NT2/D1 (cell line): ENCODE results near the gene PHF11.

Source experiments
- SUZ12 ChIP-seq: IDR thresholded peaks from 2 replicates; pipeline ENCODE4 v1.6.1; 2011; ENCODE audit not compliant: insufficient read length, insufficient read depth; ENCODE audit errors: extremely low read depth
- YY1 ChIP-seq: IDR thresholded peaks from 2 replicates; pipeline ENCODE4 v1.6.1; 2011; ENCODE audit not compliant: insufficient read length, insufficient read depth

- TF ChIP-seq YY1 (no peak), SUZ12 (no peak)
Measured at GRCh38 chr13:49560270-49561061, 64.7 kb downstream of the PHF11 start.
